A549 treated with dexamethasone at 1 μM for 4 hours (cell line): ENCODE data around the gene MRGPRX3. TPM values are rescaled to one million over a fixed set of nuclear protein-coding genes. Genes with fewer than 3 reads are reported as not detected.

Source experiments
- total RNA-seq: library from RNA; stranded (reverse); fragments of 200-300 nt; extraction: Qiagen RNA extraction; gene quantifications from 5 replicates; pipeline ENCODE4 v1.2.3, GENCODE V29; 2022

Gene MRGPRX3
- 0.14 TPM in 1 of 5 replicates, not detected in the others for total RNA-seq

GRCh38 chr11:18132341-18132740 lies at the start of gene MRGPRX3:
Gene MRGPRX3 (plus strand): TSS chr11:18132571. CDS start chr11:18137203, 4,632 bp downstream.

DNA sequence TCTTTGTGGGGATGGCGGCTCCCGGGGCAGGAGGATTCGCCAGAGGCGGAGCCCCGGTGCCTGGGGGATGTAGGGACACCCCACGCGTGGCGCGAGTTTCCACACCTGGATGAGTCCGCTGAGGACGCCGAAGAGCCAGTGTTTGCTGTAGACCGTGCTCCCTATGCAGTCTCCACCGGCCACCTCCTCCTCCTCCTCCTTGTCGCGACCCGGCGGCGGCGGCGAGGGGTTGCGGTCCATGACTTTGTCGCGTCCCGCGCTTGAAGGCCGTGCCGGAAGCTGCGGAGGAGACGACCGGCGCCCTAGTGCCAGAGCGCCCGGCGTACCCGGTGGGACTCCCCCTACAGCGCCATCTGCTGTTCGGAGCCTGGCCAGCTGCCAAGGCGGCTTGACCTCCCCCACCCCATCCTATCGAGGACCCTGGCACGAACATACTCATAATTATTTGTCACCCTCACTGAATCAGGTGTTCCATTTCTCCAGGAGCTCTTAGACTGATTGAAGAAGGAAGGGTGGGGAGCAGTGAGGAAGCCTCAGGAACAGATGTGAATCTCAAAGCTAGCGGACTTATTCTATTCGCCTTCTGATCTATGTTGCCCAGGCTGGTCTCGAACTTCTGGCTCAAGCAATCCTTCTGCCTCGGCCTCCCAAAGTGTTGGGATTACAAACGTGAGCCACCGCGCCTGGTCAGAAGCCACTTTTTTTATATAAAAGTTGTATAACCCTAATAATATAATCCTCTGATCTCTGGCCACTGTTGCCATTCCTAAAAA lies 26.4 kb upstream of the MRGPRX3 start, which contains the start of gene SAAL1:
TSS of gene SAAL1 (minus strand) at position 281 of the 773 bp plus-strand sequence. CDS start at position 240, 41 bp downstream.

DNA sequence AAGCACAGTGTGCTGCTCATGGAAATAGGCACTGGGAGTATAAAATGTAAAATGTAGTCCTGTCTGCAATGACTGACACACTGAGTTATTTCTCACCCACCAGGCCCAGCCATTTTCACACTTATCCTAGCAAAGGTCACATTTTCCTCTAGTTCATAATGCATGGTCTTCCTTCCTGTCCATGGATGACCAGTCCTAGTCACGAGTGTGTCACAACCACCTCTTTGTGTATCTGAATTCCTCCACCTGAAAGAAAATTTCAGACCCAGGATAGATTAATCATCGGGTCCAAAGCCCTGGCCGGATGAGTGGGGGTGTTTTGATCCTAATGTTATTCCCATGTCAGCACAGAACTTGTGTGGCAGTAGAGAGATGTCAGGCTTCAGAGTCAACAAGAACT lies 40.3 kb downstream of the MRGPRX3 start, which contains the start of gene MRGPRX4:
TSS of gene MRGPRX4 (plus strand) at position 172 of the 400 bp plus-strand sequence. CDS start 420 bp downstream, outside the sequence.

Other genes starting within 250 kb of the MRGPRX3 start
- gene SERGEF, start 119.5 kb upstream of the MRGPRX3 start, total RNA-seq: 14.3 to 17.7 TPM (median 15.9 TPM) in 5 replicates
- gene TPH1, start 86.3 kb upstream of the MRGPRX3 start, total RNA-seq: 0.02 to 0.12 TPM (median 0.06 TPM) in 5 replicates
- gene SAAL1, start 26.5 kb upstream of the MRGPRX3 start, total RNA-seq: 36.1 to 41.7 TPM (median 39.4 TPM) in 5 replicates
- gene MRGPRX4, start 40.3 kb downstream of the MRGPRX3 start, total RNA-seq: not detected in 5 replicates
- gene SAA4, start 104.2 kb downstream of the MRGPRX3 start, total RNA-seq: not detected in 5 replicates
- 0.13 to 0.31 TPM (median 0.22 TPM) in 3 of 5 replicates, not detected in the others for gene SAA2, start 116.1 kb downstream of the MRGPRX3 start, total RNA-seq
- 3.0 to 4.5 TPM (median 3.5 TPM) in 5 replicates for gene SAA1, start 133.7 kb downstream of the MRGPRX3 start, total RNA-seq
- 14.9 to 16.9 TPM (median 16.1 TPM) in 5 replicates for gene HPS5, start 189.6 kb downstream of the MRGPRX3 start, total RNA-seq
- 35.7 to 38.8 TPM (median 36.8 TPM) in 5 replicates for gene GTF2H1, start 190.0 kb downstream of the MRGPRX3 start, total RNA-seq